K562 (cell line): ENCODE data around the gene SPAG9. TPM values are rescaled to one million over a fixed set of nuclear protein-coding genes. Genes with fewer than 3 reads are reported as not detected.

Source experiments
- CBX8 ChIP-seq: fragments of 200-600 bp; sonication (generic); IDR thresholded peaks from 2 replicates; pipeline ENCODE4 v1.6.1; 2012; ENCODE audit warnings: borderline replicate concordance, mixed run types, low read depth, mild to moderate bottlenecking, moderate library complexity, mixed read lengths, low read length, control low read depth, inconsistent platforms; ENCODE audit not compliant: poor library complexity, severe bottlenecking; ENCODE audit errors: extremely low read depth
- ELF4 ChIP-seq: fragments of 450-650 bp; formaldehyde crosslinking; IDR thresholded peaks from 2 replicates; pipeline ENCODE4 v1.4.0; 2022; ENCODE audit warnings: missing genetic modification characterization
- GATA2 ChIP-seq: sonication (generic); formaldehyde crosslinking; IDR thresholded peaks from 2 replicates; pipeline ENCODE4 v1.4.0; 2020; ENCODE audit warnings: mild to moderate bottlenecking, missing genetic modification reagents
- GTF2A2 ChIP-seq: IDR thresholded peaks from 2 replicates; pipeline ENCODE4 v1.6.1; 2016; ENCODE audit warnings: mild to moderate bottlenecking, missing genetic modification characterization, missing compliant biosample characterization
- HLTF ChIP-seq: fragments of 450-650 bp; IDR thresholded peaks from 2 replicates; pipeline ENCODE4 v1.6.1; 2016
- MTA2 ChIP-seq: fragments of 450-650 bp; IDR thresholded peaks from 2 replicates; pipeline ENCODE4 v1.6.1; 2016; ENCODE audit warnings: low read depth
- MXI1 ChIP-seq: IDR thresholded peaks from 2 replicates; pipeline ENCODE4 v1.6.1; 2011; ENCODE audit warnings: low read depth, mild to moderate bottlenecking, improper control_type of control experiment, low read length
- POLR2G ChIP-seq: fragments of 200-400 bp; formaldehyde crosslinking; IDR thresholded peaks from 2 replicates; pipeline ENCODE4 v1.6.1; 2017; ENCODE audit warnings: low read depth, mild to moderate bottlenecking, antibody characterized with exemption, low read length, moderate library complexity
- PREB ChIP-seq: sonication (generic); formaldehyde crosslinking; IDR thresholded peaks from 2 replicates; pipeline ENCODE4 v1.8.1; 2023; ENCODE audit warnings: mild to moderate bottlenecking, missing genetic modification reagents
- RBM15 ChIP-seq: fragments of 200-400 bp; formaldehyde crosslinking; IDR thresholded peaks from 2 replicates; pipeline ENCODE4 v1.6.1; 2018; ENCODE audit warnings: mild to moderate bottlenecking, low read length, moderate library complexity; ENCODE audit not compliant: insufficient read depth
- RNF2 ChIP-seq: sonication (generic); IDR thresholded peaks from 2 replicates; pipeline ENCODE4 v1.6.1; 2016
- SMAD4 ChIP-seq: fragments of 250-450 bp; sonication (Bioruptor Pico); conservative IDR thresholded peaks from 2 replicates; pipeline ENCODE4 v1.8.0; 2021; ENCODE audit warnings: inconsistent platforms, mild to moderate bottlenecking, moderate library complexity
- TAF1 ChIP-seq: IDR thresholded peaks from 2 replicates; pipeline ENCODE4 v1.6.1; 2011; ENCODE audit warnings: mild to moderate bottlenecking, low read length, moderate library complexity; ENCODE audit not compliant: insufficient read depth, control insufficient read depth, severe bottlenecking; ENCODE audit errors: extremely low read depth
- TAF7 ChIP-seq: fragments of 450-650 bp; IDR thresholded peaks from 2 replicates; pipeline ENCODE4 v1.6.1; 2016; ENCODE audit warnings: missing genetic modification characterization, missing compliant biosample characterization
- ZKSCAN1 ChIP-seq: fragments of 150-350 bp; IDR thresholded peaks from 2 replicates; pipeline ENCODE4 v1.6.1; 2016; ENCODE audit warnings: low read depth, low read length
- ZNF133 ChIP-seq: fragments of 250-450 bp; sonication (Bioruptor Pico); IDR thresholded peaks from 2 replicates; pipeline ENCODE4 v1.4.0; 2020; ENCODE audit warnings: mild to moderate bottlenecking
- ZNF146 ChIP-seq: IDR thresholded peaks from one replicate; pipeline ENCODE4 v1.6.1; 2018; ENCODE audit warnings: missing compliant biosample characterization; ENCODE audit not compliant: unreplicated experiment
- ZNF444 ChIP-seq: fragments of 250-450 bp; sonication (Bioruptor Pico); IDR thresholded peaks from 2 replicates; pipeline ENCODE4 v1.4.0; 2020; ENCODE audit warnings: mild to moderate bottlenecking, moderate library complexity
- ZNF785 ChIP-seq: fragments of 250-450 bp; sonication (Bioruptor Pico); IDR thresholded peaks from 2 replicates; pipeline ENCODE4 v1.4.0; 2020; ENCODE audit warnings: mild to moderate bottlenecking
- polyA plus RNA-seq, 8 experiments: library from polyadenylated mRNA; depleted of rRNA in 4 of 8; stranded (reverse) in 5 of 8; unstranded in 3 of 8; fragments of >200 nt; fragmentation: Nextera tagmentation in 2 of 8; fragmentation: Illumina TruSeq in 1 of 8; extraction: Ambion mirVana in 2 of 8; extraction: Trizol in 1 of 8; gene quantifications; 2 replicates each; pipeline versions ENCODE4 v1.2.1 to v1.2.3, GENCODE V29; 2011 to 2014; ENCODE audit warnings: inconsistent platforms in 1 of 8, missing spikeins in 1 of 8
- total RNA-seq, 7 experiments: library from RNA; depleted of rRNA in 6 of 7; stranded (reverse); fragments of >200 nt in 6 of 7; fragmentation: Illumina TruSeq in 2 of 7; extraction: Trizol in 2 of 7; gene quantifications; 2 replicates each; pipeline versions ENCODE4 v1.2.1 to v1.2.3, GENCODE V29; 2011 to 2021; ENCODE audit warnings: low replicate concordance in 1 of 7
- TF ChIP-seq, protein P1 (sequence below), 2 experiments: IDR thresholded peaks; 2 replicates each; pipeline ENCODE4 v1.6.1; 2012; ENCODE audit warnings: improper control_type of control experiment in 2 of 2, low read depth in 2 of 2, low read length in 2 of 2, borderline replicate concordance in 1 of 2
- TF ChIP-seq, protein P2 (sequence below), 2 experiments: IDR thresholded peaks in 1 of 2; conservative IDR thresholded peaks in 1 of 2; 2 replicates each; pipeline ENCODE4 v1.6.1; 2016; ENCODE audit warnings: low read depth in 2 of 2, mild to moderate bottlenecking in 1 of 2, missing compliant biosample characterization in 1 of 2, missing genetic modification characterization in 1 of 2, moderate library complexity in 1 of 2

Gene SPAG9
- total and polyA plus RNA-seq, 9 of the 15 experiments (the other 6 are each of a cell fraction or from before 2014, with no cell fraction given), result 12.2 to 99.2 (median 58.2) TPM

DNA sequence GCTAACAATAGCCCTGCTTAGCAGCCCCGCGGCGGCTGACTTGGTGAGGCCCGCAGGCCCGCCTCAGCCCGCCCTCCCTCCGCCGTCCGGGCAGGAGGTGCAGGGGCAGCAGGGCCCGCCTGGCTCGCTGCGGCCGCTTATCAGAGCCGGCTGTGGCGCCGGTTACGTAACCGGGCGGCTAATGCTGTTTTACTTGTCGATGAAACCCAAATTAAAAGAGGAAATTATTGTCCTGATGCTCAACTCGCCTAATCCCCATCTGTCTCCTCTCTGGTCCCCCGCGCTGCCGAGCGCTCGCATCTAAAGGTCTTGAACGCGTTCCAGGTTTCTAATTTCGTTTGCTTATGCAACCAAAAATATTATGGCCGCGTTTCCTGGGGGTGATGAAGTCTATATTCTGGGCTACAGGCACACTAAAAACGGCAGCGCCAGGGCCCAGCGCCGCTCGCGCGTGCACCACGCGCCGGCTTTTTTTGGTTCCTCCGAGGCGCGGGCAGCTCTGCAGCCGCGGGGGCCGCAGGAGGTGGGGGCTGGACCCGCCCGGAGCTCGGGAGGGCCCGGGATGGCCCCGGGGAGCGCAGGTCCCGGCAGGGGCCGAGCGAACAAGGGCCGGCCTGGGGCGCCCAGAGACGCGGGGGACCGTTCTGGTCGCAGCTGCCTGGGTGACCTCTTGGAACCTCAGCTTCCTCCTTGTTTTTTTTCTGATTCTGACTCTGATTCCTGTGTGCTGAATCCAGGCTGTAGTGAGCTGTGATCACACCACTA, 189.3 kb downstream of the SPAG9 start (continued):
- TF ChIP-seq ZNF444, result no peak
- no peak for TF ChIP-seq ZNF146 (CRISPR knock-in tag)
- TF ChIP-seq ZKSCAN1, result no peak
- peak; percentile 17 for TF ChIP-seq TAF1
- no peak for TF ChIP-seq ZNF133
- TF ChIP-seq PREB, result no peak
- peak; percentile 58 for TF ChIP-seq CBX8
- TF ChIP-seq RNF2, result peak; percentile 28; the same call in 1 of the 2 replicates
- no peak for TF ChIP-seq ZNF785 (CRISPR knock-in tag)
- TF ChIP-seq GTF2A2 (tag), result no peak
- no peak for TF ChIP-seq RBM15
- TF ChIP-seq, protein P1, sequence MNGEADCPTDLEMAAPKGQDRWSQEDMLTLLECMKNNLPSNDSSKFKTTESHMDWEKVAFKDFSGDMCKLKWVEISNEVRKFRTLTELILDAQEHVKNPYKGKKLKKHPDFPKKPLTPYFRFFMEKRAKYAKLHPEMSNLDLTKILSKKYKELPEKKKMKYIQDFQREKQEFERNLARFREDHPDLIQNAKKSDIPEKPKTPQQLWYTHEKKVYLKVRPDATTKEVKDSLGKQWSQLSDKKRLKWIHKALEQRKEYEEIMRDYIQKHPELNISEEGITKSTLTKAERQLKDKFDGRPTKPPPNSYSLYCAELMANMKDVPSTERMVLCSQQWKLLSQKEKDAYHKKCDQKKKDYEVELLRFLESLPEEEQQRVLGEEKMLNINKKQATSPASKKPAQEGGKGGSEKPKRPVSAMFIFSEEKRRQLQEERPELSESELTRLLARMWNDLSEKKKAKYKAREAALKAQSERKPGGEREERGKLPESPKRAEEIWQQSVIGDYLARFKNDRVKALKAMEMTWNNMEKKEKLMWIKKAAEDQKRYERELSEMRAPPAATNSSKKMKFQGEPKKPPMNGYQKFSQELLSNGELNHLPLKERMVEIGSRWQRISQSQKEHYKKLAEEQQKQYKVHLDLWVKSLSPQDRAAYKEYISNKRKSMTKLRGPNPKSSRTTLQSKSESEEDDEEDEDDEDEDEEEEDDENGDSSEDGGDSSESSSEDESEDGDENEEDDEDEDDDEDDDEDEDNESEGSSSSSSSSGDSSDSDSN (IDR thresholded peaks at IDR 0.05; ENCODE audit: borderline replicate concordance in 1 of 2, low read depth in 2 of 2, low read length in 2 of 2), result 0 out of 4 replicates have a peak, but pooled peaks of 1 of the 2 experiments have one; percentile 11
- TF ChIP-seq MTA2, result no peak
- TF ChIP-seq ELF4 (CRISPR knock-in tag), result no peak
- TF ChIP-seq HLTF, result no peak
- 0 out of 2 replicates have a peak, but pooled peaks have one; percentile 20 for TF ChIP-seq GATA2
- TF ChIP-seq MXI1, result no peak
- no peak for TF ChIP-seq TAF7 (tag)
- TF ChIP-seq POLR2G, result peak; percentile 69
- peak; percentile 69; the same call in 1 of the 2 replicates for TF ChIP-seq SMAD4 (CRISPR knock-in tag)
- TF ChIP-seq, protein P2, sequence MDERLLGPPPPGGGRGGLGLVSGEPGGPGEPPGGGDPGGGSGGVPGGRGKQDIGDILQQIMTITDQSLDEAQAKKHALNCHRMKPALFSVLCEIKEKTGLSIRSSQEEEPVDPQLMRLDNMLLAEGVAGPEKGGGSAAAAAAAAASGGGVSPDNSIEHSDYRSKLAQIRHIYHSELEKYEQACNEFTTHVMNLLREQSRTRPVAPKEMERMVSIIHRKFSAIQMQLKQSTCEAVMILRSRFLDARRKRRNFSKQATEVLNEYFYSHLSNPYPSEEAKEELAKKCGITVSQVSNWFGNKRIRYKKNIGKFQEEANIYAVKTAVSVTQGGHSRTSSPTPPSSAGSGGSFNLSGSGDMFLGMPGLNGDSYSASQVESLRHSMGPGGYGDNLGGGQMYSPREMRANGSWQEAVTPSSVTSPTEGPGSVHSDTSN (CRISPR knock-in tag; IDR thresholded peaks at IDR 0.05; ENCODE audit: low read depth), result no peak
- TF ChIP-seq, protein P2 (tag; conservative IDR thresholded peaks at IDR 0.05; ENCODE audit: low read depth), result no peak
